Activated CD4-positive, alpha-beta T cell treated with anti-CD3 and anti-CD28 coated beads, Interleukin-2, amount 50 U/mL, for 48 hours (primary cell): ENCODE measurements around the gene IL1RAPL1.

Experiments used
- DNase-seq, 2 experiments: peaks; one replicate each; pipeline ENCODE4 v3.0.0-alpha.2; 2020

The IL1RAPL1 gene

GRCh38 chrX:29665532-29665931 lies 1078.3 kb downstream of the IL1RAPL1 start:
- no peak for DNase-seq

GRCh38 chrX:29666366-29666765 lies 1079.1 kb downstream of the IL1RAPL1 start:
- DNase-seq: no peak

DNA sequence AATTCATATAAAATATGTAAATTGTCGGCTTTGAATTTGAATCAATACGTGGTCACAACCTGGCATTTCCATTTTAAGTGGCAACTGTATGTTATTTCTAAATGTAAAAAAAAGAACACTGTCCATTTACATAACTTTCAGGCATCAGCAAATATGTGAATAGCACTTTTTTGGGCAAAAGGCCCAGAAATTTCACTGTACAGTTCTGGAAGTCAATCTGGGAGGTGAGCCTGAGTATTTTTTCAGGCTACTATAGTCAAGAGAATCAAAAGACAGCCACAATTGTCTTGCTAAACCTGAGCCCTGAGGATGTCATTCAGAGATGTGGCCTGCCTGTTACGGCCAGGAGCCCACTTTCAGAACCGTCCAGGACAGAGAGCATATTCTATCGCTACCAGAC lies 1084.2 kb downstream of the IL1RAPL1 start:
- no peak for DNase-seq

DNA sequence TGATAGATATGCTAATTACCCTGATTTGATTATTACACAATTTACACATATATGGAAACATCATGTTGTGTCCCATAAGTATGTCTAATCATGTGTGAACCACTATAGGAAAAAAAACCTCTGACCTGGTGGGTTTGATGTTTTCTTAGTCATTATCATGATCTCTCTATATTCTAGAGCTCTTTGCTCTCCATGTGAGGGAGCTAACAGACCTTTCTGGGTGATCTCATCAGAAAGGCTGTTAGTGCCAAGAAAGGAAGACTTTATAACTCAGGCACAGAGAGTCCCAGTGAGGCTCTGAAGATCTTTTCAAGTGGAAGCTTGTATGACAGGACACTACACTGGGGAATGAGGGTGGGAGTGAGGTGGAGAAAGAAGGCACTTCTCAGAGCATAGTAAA lies 1100.4 kb downstream of the IL1RAPL1 start:
- no peak for DNase-seq

DNA sequence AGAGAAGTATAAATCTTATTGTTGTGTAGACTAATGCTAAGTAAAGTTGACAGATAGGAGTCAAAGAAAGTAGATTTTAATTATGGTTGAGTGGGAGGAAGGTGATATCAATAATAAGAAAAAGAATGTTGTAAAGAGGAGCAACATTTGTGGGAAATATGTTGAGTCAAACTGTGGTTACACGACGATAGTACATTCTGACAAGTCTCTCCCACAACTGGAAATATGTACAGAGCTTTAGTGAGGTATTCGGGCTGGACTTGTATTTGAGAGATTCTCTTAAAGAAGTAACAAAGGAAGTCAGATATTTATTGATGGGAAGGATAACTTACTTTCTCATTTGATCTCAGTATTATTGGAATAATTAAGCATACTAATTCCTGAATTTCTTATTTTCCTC lies 1102.8 kb downstream of the IL1RAPL1 start:
- DNase-seq: no peak

- no peak for DNase-seq
These were observed 1103.8 kb downstream of the IL1RAPL1 start for GRCh38 chrX:29691044-29691443.

- no peak for DNase-seq
These were observed 1106.7 kb downstream of the IL1RAPL1 start for GRCh38 chrX:29693912-29694311.

GRCh38 chrX:29699239-29699638 lies 1112.0 kb downstream of the IL1RAPL1 start:
- no peak for DNase-seq

DNA sequence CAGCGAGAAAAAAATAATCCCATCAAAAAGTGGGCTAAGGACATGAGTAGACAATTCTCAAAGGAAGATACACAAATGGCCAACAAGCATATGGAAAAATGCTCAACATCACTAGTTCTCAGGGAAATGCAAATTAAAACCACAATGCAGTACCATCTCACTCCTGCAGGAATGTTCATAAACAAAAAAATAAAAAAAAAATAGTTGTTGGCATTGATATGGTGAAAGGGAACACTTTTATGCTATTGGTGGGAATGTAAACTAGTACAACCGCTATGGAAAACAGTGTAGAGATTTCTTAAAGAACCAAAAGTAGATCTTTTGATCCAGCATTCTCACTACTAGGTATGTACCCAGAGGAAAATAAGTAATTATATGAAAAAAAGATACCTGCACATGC lies 1119.8 kb downstream of the IL1RAPL1 start:
- DNase-seq: no peak

- no peak for DNase-seq
These were observed 1133.9 kb downstream of the IL1RAPL1 start for GRCh38 chrX:29721152-29721551.

- no peak for DNase-seq
These were observed 1137.1 kb downstream of the IL1RAPL1 start for GRCh38 chrX:29724316-29724715.

GRCh38 chrX:29726811-29727210 lies 1139.6 kb downstream of the IL1RAPL1 start:
- DNase-seq: no peak

- DNase-seq: no peak
These were observed 1141.4 kb downstream of the IL1RAPL1 start for GRCh38 chrX:29728639-29729038.

DNA sequence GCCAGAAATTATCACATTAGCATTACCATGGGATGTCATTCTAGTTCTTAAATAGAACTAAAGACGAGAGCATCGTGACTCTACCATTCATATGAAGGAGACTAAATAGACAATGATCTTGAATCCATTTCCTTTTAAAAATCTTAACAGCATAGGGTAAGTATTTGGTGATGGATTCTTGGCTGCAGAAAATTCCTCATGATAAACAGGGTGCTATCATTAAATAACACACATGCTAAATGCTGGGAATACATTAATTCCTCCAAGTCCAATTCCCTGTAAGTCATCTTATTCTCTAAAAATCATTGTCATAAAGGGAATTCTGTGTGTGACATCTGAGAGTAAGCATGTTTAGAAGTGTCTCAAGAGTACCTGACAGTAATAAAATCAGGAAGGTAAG lies 1157.7 kb downstream of the IL1RAPL1 start:
- DNase-seq: no peak

- no peak for DNase-seq
These were observed 1159.1 kb downstream of the IL1RAPL1 start for GRCh38 chrX:29746326-29746725.

- no peak for DNase-seq
These were observed 1174.8 kb downstream of the IL1RAPL1 start for GRCh38 chrX:29762006-29762405.

GRCh38 chrX:29775890-29776289 lies 1188.6 kb downstream of the IL1RAPL1 start:
- DNase-seq: no peak

DNA sequence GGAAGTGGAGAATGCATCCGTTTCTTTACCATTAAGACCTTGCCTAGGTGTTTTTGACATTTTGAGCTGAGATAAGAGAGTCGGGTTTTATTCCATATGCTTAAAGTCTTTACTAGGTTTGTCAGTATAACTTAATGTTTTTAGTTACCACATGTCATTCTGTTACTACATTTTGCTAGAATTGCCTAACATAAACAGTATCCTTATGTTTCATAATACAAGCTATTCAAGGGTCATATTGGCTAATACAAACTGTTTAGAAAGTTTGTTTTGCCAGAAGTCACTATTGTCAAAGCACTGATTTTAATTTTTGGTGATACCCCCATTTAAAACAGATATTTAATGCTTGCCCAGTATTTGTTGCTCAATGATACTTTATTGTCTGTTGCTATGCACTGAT lies 1200.4 kb downstream of the IL1RAPL1 start:
- no peak for DNase-seq

DNA sequence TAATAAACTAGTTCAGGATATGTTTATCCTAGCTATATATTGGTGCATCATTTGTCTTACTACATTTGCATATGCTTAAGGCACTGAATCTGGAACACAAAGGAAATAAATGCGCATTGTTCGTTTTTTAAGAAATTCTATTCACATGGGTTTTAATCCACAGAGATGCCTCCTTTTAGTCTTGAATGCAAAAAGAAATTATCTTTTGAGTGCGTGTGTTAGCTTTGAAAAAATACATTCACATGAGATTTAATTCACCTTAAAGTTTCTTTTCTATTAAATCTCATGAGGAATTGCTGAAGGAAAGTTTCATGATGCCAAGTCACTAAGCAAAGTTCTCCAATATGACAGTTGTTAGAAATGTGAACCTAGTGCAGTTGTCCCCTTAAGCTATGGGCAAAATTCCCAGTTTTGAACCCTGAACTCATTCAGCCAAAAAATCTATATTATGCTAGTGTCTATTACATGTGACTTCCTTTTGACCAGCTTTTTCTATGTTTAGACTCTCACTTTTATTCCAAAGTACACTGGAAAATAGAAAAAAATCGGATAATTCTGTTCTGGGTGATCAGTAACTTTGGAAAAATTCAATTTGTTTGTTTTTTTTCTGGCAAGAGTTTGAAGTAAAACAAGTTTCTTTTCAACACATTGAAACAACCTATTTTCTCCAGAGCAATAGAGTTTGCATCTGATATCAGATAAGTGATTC lies 1201.9 kb downstream of the IL1RAPL1 start:
- DNase-seq: no peak

DNA sequence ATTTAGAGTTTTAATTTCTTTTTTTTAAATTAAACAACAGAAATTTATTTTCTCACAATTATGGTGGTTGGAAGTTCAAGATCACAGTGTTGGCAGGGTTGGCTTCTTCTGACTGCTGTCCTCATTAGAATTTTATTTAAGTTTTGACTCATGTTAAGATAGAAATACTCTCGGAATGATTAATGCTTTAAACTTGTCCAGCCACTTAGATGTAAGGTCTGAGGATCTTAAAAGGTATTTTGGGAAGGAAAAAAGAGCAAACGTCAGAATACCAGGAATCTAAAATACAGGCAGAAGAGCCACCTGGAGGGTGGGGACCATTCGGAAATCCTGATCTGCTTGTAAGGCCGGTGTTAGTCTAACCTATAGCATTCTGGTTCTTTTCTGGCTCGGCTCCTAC lies 1205.1 kb downstream of the IL1RAPL1 start:
- no peak for DNase-seq

- no peak for DNase-seq
These were observed 1209.9 kb downstream of the IL1RAPL1 start for GRCh38 chrX:29797156-29797555.

GRCh38 chrX:29798469-29798868 lies 1211.2 kb downstream of the IL1RAPL1 start:
- DNase-seq: no peak

DNA sequence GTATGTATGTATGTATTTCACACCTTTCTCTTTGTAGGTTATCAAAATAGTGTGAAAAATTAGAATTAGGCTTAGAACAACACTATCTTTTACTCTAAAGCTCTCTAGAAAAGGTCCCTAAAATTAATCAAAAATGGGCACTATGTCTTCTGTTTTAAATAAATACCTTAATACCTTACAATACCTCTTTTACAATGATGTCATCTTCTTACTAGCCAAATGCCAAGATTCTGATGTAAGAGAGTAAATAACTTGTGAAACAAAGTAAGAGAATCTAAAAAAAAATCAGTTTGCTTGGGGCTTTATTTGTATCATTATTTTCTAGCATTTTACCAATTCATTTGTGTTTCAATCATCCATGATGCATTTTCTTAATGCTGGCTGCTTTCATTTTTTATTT lies 1225.9 kb downstream of the IL1RAPL1 start:
- DNase-seq: no peak

- no peak for DNase-seq
These were observed 1237.1 kb downstream of the IL1RAPL1 start for GRCh38 chrX:29824176-29824906.

DNA sequence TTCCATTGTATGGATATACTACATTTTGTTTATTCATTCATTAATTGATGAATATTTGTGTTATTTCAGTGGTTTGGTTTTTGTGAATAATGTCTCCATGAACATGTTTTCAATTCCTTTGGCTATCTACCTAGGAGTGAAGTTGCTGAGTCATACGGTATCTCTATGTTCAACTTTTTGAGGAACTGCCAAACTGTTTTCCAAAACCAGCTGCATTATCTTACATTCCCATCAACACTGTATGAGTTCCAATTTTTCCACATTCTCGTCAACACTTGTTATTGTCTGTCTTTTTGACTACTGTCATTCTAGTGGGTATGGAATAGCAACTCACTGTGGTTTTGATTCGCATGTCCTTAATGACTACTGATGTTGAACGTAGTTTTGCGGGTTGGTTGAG lies 1239.5 kb downstream of the IL1RAPL1 start:
- no peak for DNase-seq
